NCI-H446 treated with DMSO at 0.1 percent for 48 hours (cell line): ENCODE results near the gene DAPP1.
"Not testable (repeated sequence)": the region's sequence is repeated elsewhere in the genome, so short reads cannot be mapped to it uniquely, and the experiment has no call there.

Source experiments
- DNase-seq: peaks from one replicate; lab custom pipeline; 2025; lab: John Stamatoyannopoulos, UW

The DAPP1 gene

GRCh38 chr4:99816545-99817308 is at the start of gene DAPP1:
Gene DAPP1, plus strand, starts transcription at chr4:99816827. Its CDS starts 87 bp downstream, at chr4:99816914.
- no peak for DNase-seq

- not testable (repeated sequence) for DNase-seq
Measured at GRCh38 chr4:99770842-99771241, 45.8 kb upstream of the DAPP1 start.

DNA sequence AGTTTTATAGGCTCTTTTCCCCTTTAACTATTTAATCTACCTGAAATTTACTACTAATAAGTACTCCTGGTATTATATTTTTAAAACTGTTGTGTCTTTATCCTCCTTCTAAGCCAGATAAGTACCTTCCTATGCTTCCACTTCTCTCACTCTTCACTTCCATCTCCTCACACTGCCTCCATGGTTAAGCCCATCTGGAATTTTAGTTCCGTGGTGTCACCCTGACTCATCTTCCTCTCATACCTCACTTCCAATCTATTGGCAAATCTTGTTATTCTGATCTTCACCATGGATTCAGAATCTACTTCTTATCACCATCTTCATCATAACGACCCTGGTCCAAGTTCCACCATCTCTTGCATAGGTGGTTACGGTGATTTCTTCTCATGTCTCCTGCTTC is 32.7 kb upstream of the DAPP1 start:
- DNase-seq: no peak

GRCh38 chr4:99784842-99785241 is 31.8 kb upstream of the DAPP1 start:
- DNase-seq: no peak

DNA sequence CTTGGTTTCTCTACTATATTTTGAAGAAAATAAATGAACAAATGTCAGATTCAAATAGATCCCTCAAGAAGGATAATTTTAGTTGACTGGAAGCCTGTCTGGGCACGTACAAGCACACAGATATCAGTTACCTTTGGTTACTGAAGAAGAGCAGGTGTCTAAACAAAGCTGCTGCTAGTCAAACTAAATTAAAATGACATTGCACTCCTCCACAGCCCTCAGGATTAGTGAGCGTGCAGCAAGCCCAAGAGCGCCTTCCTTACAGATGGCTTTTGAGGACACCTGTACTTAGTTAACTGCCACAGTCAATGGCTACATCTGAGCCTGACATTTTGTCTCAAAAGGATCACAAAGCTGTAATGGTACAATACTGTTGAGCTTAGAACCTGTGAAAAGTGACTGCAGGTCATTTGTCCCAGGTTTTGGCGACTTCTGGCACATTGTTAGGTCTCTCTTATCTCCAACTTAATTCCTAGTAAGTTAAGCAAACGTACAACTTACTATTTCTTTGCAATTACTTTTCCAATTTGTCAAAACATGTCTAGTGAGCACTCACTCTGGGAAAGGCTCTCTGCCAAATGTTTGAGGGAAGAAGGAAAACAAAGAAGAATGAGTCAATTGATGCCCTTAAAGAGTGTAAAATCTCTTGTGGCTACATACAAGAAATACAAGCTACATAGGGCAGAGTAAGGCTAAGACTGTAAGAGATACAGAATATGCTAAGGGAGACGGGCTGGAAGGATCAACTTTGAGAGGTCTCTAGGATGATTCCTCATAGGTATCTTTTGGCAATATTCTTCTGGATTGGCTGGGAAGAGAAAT is 25.6 kb upstream of the DAPP1 start:
- DNase-seq: no peak

GRCh38 chr4:99800332-99801004 is 16.2 kb upstream of the DAPP1 start:
- DNase-seq: no peak

- no peak for DNase-seq
Measured at GRCh38 chr4:99801005-99801699, 15.5 kb upstream of the DAPP1 start.

DNA sequence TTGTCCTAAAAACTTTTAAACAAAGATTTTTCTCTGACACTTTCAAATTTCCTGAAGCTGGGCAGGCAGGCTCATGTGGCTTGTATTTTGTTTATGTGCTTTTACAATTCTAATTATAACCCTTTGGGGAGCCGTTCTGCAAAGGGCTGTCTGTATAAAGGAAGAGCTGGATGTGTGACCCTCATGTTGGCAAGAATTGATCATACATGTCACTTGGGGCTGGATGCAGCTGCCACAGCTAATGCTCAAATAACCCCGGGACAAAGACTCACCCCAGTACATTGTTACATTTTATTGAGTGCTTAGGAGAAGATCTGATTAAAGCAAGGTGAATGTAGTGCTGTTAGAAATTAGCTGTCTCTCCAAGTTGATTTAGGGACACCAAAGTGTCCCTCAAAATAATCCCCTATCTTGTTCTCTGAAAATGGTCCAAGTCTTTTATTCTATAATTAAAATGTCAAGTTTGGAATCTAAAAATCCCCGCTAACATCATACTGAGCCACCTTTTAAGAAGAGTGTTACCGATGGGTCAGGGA is 13.0 kb upstream of the DAPP1 start:
- no peak for DNase-seq

DNA sequence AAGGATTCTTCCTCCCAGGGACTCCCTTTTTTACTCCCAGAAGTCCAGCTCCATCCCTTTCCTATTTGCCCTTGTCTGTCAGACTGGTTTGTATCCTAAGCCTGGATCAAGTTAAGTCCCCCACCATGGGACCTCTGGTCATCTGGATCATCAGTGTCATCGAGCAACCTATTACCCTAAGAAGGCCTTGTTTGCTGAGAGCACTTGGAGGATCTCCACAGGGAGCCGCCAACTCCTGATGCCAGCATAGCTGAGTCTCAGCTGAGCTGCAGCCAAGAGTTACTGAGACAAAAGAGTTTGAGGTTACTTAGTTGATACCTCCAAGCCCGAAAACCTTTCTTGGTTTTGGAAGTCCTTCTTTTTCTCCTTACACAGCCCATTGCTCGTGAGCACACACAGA is 10.1 kb upstream of the DAPP1 start:
- DNase-seq: no peak

DNA sequence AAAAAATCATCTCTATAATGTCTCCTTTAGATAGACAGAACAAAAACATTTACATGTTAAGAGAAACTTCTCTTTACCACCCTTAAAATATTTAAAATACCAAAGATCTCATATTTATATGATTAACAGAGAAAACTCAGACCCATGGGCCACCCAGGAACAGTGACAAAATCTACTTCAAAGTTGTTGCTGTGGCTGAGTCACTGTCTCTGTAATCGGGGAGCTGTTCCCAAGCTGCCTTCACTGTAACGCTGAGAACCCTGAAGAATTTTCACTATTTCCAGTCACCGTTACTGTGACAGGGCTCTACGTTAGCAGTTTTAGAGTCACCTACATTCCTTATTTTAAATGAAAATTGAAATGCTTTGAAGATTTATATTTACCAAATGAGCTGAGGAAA is 9.0 kb upstream of the DAPP1 start:
- DNase-seq: no peak

DNA sequence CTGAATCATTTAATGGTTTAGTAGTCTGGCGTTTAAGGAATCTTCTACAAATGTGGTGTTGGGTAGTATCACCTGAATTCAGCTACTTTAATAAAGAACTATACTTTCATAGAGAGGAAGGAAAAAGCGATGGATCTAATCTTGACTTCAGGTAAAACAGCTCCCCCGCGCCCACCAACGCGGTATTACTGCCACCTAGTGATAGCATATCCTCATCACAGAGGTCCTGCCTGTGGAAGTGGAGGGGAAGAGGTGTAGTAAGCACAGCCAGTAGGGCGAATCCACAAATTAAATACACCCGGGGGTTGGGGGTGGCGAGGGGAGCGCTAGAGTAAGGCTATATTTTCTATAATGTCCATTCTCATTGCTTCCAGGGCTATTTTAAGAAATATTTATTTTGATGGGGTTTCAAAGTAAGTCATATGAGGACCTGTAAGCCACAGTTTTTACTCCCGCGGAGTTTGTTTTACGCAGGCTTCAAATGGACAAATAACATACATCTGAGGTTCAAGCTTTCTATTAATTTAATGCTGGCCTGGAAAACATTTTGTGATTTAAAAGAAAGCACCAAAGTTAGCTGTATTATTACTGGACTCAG is 8.3 kb upstream of the DAPP1 start:
- DNase-seq: no peak

DNA sequence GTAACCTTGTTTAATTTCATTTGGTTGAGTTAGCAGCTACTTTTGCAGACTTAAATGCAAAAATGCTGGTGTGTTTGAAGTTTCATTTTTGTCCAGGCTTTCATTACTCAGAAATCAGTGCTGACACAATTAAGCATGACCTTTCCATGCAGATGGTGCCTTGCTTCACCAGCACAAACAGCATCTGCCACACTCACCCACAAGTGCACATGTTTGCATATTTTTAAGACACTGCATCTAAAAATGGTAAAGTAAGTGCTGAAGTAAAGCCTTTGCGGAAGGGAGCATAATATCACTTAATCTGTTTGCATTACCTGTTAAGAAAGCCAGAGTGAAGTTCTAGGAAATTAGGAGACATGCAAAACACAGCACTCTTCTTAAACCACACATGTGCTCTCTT is 7.3 kb upstream of the DAPP1 start:
- no peak for DNase-seq

DNA sequence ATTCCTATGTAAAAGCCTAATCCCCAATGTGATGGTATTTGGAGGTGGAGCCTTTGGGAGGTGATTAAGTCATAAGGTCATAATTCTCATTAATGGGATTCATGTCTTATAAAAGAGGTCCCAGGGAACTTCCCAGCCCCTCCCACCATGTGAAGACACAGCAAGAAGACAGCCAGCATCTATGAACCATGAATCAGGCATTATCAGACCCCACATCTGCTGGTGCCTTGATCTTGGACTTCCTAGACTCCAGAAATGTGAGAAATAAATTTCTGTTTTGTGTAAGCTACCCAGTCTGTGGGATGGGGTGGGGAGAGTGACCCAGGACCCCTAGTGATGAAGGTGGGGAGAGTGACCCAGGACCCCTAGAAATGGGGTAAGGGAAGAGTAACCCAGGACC is 6.1 kb upstream of the DAPP1 start:
- DNase-seq: no peak

DNA sequence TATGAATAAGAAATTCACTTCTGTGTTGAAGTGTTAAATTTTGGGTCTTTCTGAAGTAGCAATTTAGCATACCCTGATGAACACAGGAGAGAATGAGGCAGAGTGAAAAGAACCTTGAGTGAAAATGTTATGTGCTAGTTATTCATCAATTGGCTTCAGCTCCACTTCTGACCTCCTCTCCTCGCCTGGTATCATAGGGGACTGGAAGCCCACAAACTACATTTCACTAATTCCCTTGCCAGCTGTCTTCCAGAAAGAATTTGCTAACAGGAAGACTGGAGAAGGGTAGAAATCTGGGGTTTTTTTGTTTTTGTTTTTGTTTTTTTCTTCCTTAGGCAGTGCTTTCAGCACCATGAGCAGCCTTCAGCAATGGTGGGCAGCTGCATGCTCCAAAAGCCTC is 5.5 kb upstream of the DAPP1 start:
- DNase-seq: no peak

DNA sequence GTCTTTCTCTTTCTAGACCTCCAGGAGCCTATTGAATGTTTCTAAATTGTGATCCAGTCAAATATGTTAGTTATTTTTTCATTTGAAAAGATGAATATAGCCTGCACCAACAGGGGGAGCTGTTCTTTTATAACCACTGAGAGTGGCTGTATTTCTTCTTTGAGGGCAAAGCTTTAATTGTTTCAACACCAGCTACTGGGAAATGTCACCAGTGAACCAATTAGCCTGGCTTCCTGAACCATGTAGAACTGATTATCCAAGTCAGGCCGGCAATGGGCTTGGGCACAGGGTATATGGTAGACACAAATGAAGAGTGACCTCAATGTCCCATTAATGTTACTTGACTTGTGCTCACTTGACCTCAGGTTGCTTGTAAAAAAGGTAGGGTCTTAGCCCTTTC is 4.8 kb upstream of the DAPP1 start:
- no peak for DNase-seq

DNA sequence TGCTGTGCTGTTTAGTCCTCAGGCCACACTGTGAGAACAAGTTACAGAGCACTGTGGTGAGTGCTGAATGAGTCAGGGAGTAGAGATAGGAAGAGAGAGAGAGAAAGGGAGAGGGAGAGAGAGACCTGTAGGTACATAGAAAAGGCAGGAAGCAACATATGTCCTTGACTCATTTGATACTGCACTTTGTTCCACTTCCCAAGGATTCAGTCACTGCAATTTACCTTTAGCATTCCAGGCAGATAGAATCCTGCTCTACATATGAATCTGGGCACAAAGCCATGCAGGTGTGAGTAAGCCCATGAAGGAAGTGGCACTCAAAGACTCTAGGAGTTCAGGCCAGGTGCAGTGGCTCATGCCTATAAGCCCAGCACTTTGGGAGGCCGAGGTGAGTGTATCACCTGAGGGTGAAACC is 1.0 kb upstream of the DAPP1 start:
- DNase-seq: no peak

DNA sequence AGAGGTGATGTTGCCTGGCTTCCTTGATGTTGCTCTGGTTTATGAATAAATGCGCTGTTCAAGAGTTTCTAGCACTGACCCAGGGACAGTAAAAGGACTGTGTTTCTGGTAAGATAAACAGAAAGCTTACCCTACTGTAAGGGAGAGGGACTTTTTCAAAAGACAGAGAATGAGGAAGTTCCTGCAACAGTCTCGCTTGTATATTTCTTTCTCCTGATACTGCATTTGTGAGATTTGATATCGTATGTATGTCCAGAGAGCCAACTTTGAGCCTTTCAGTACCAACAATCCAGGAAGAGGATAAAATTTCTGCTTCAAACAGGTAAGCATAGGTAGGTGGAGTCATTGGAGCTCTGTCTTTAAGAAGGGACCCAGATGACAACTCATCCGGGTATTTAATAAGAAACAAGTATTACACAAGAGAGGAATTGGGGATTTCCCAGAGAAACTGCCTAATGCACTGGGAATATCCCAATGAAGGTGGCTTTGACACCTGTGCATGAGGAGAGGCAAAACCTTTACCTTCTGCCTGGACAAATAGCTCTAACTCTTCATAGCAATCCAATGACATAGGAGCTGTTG is 773 bp downstream of the DAPP1 start:
- DNase-seq: no peak

DNA sequence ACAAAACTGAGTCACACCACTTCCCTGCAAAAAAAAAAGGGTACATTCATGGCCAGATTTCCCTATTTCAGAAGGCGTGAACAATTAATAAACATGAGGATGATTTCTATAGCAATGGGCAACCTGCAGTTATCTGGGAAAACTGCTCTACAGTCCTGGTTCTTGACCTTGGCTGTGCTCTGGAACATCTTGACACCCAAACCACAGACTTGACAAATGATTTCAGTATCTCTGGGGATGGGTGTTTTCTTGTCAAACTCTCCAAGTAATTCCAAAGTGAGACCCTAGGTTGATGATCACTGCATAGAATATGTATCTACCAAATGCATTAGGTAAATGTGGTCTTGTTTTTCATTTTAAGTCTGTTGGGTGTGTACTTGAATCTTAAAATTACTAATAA is 2.0 kb downstream of the DAPP1 start:
- DNase-seq: no peak

DNA sequence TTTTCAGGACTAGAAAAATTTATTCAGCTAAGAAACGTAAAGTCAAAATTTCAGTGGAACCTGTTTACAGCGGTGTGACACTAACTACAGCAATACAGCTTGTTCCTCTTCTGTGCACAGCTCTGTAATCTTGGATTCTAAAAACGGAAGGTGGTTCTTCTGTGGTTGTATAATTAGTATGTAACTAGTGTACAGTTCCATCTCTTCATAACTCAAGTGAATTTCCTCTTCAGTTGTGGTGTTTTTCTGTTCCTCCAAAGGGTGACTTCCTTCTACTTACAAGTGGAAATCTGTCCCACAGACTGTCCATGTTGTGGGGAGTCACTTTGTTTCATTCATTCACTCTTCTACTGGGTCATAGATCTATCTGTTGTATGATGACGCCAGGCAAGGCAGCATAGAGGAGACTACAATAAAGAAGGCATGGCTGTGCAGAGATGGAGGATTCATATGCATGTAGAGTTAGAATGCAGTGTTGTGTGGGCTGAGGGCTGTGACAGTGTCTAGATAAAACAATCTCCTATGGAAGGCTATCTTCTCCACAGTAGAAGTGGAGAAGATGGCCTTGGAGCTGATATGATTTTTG is 5.4 kb downstream of the DAPP1 start:
- no peak for DNase-seq

DNA sequence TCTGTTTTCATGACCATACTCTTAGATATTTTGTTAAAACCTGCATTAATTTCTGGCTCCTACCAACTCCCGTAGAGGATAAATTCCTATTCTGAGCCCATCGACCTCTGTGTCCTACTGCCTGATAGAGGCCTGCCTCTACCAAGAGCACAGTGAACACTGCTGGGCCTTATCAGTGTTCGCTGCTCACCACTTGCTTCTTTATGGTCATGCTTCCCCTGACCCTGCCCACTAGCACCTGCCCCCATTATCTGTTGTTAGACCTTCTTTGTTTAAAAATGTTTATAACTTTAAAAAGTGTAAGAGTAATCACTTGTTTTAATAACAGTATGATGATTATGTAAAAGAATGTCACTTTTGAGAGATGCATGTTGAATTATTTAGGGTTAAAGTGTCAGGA is 6.1 kb downstream of the DAPP1 start:
- no peak for DNase-seq

DNA sequence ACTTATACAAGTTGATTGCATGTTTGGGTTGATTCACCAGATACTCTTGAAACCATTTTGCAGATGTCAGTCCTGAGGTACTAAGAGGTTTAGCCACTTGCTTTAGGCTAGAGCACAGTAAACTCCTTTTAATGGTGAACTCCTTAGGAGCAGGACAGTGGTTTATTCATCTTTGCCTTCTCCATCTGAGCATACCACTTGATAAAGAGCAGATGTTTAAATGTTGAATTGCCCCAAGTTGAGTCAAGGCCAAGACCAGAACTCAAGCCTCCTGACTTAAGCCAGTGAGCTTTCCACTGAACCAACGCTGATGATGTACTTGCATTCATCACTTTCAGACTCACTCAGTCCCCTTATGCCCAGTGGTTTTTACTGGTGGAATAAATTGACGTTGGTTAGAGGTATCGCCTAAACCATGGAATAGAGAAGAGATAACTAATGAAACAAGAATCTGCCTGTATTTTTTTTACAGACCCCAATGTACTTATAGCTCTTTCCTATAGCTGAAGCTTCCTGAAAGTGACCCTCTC is 7.5 kb downstream of the DAPP1 start:
- DNase-seq: no peak
